DND-41 (cell line): ENCODE data around the gene CDHR3.

Experiments
- CTCF ChIP-seq: IDR thresholded peaks from 2 replicates; pipeline ENCODE4 v1.5.1; 2012; ENCODE audit warnings: borderline replicate concordance, low read length, moderate library complexity, mild to moderate bottlenecking; ENCODE audit not compliant: poor library complexity, severe bottlenecking; ENCODE audit errors: extremely low read depth
- EZH2 ChIP-seq: IDR thresholded peaks from 3 replicates; pipeline ENCODE4 v1.6.1; 2012; ENCODE audit warnings: borderline replicate concordance, low read depth, mild to moderate bottlenecking, moderate library complexity, low read length, inconsistent platforms; ENCODE audit not compliant: severe bottlenecking

GRCh38 chr7:106067678-106068077, 104.6 kb downstream of the CDHR3 start:
- no peak for TF ChIP-seq EZH2
- no peak for TF ChIP-seq CTCF
